HCT116 (cell line): ENCODE data around the gene NUP210. TPM values are rescaled to one million over a fixed set of nuclear protein-coding genes. Genes with fewer than 3 reads are reported as not detected.

Experiments used
- ATAC-seq: fragments of 200-7000 bp; cut with Tn5 transposase; 2 replicates; pipeline ENCODE4 v1.9.1; 2020; ENCODE audit warnings: mild to moderate bottlenecking, moderate library complexity
- BruUV-seq: library from RNA; stranded (reverse); fragments of 400-500 nt; replicated peaks from 2 replicates; lab custom pipeline; 2021; lab: Mats Ljungman, UMichigan
- CTCF ChIA-PET: fragments of 300-600 bp; sonication (Branson Sonifier 250); formaldehyde crosslinking; loops from one replicate; lab custom pipeline; 2021; ENCODE audit warnings: antibody characterized with exemption; lab: Charles Lee
- POLR2A ChIA-PET: fragments of 300-600, 350-600 bp; sonication (Branson Sonifier 250); formaldehyde crosslinking; loops from one replicate; lab custom pipeline; 2021; ENCODE audit warnings: antibody characterized with exemption; lab: Charles Lee
- RAD21 ChIA-PET, 2 experiments: fragments of 300-600 bp; sonication (Branson Sonifier 250); formaldehyde crosslinking; loops; one replicate each; lab custom pipeline; 2023; ENCODE audit warnings: low total read pairs in 2 of 2; ENCODE audit not compliant: uncharacterized antibody in 2 of 2, unreplicated experiment in 2 of 2, low non-redundant PET in 1 of 2; lab: Charles Lee
- DNase-seq: peaks from one replicate; pipeline ENCODE4 v3.0.0-alpha.2; 2010; ENCODE audit warnings: low read depth, low spot score
- H2AFZ ChIP-seq: fragments of 200-600 bp; shearing (Covaris generic), sonication (generic); 2 replicates; pipeline ENCODE4 v1.6.1; 2017; ENCODE audit warnings: low read depth, mixed run types, mixed read lengths, antibody characterized with exemption, low read length; ENCODE audit not compliant: poor library complexity, severe bottlenecking
- H3K27ac ChIP-seq: 2 replicates; pipeline ENCODE4 v1.5.1; 2012; ENCODE audit warnings: low read depth, low read length
- H3K27me3 ChIP-seq: fragments of 200-600 bp; sonication (generic); 2 replicates; pipeline ENCODE4 v1.6.1; 2016; ENCODE audit warnings: mixed run types, low read length, mixed read lengths; ENCODE audit not compliant: insufficient read depth
- H3K36me3 ChIP-seq, 2 experiments: fragments of 200-500 bp in 1 of 2; fragments of 200-600 bp in 1 of 2; sonication (Bioruptor generic) in 1 of 2; sonication (generic) in 1 of 2; 2 replicates each; pipeline versions ENCODE4 v1.5.1 to v1.6.1; 2014 to 2016; ENCODE audit warnings: low read length in 2 of 2, inconsistent platforms in 1 of 2, mixed read lengths in 1 of 2, mixed run types in 1 of 2; ENCODE audit not compliant: insufficient read depth in 2 of 2, control insufficient read depth in 1 of 2
- H3K4me1 ChIP-seq, 2 experiments: fragments of 200-600 bp in 1 of 2; sonication (generic) in 1 of 2; 2 replicates each; pipeline versions ENCODE4 v1.5.1 to v1.6.1; 2012 to 2017; ENCODE audit warnings: low read length in 2 of 2, inconsistent platforms in 1 of 2, mild to moderate bottlenecking in 1 of 2, mixed read lengths in 1 of 2, mixed run types in 1 of 2, moderate library complexity in 1 of 2; ENCODE audit not compliant: insufficient read depth in 2 of 2, control insufficient read depth in 1 of 2
- H3K4me2 ChIP-seq: fragments of 200-600 bp; sonication (generic); 2 replicates; pipeline ENCODE4 v1.6.1; 2017; ENCODE audit warnings: mixed run types, low read length, mixed read lengths
- H3K4me3 ChIP-seq, 2 experiments: fragments of 200-600 bp in 1 of 2; sonication (generic) in 1 of 2; replicated peaks in 1 of 2; 2 replicates each; pipeline ENCODE4 v1.5.1; 2011 to 2016; ENCODE audit warnings: low read length in 2 of 2, control low read depth in 1 of 2, low read depth in 1 of 2, mild to moderate bottlenecking in 1 of 2, mixed read lengths in 1 of 2, mixed run types in 1 of 2
- H3K79me2 ChIP-seq: fragments of 200-600 bp; sonication (generic); 2 replicates; pipeline ENCODE4 v1.6.1; 2017; ENCODE audit warnings: mild to moderate bottlenecking, mixed run types, low read length, moderate library complexity, mixed read lengths; ENCODE audit not compliant: insufficient read depth
- H3K9ac ChIP-seq: fragments of 200-600 bp; sonication (generic); 2 replicates; pipeline ENCODE4 v1.6.1; 2016; ENCODE audit warnings: low read length, mixed read lengths
- H3K9me2 ChIP-seq: fragments of 200-600 bp; sonication (generic), shearing (Covaris generic); 2 replicates; pipeline ENCODE4 v1.6.1; 2017; ENCODE audit warnings: mixed run types, mild to moderate bottlenecking, moderate library complexity; ENCODE audit not compliant: insufficient read depth
- H3K9me3 ChIP-seq, 2 experiments: fragments of 200-500 bp in 1 of 2; fragments of 200-600 bp in 1 of 2; sonication (Bioruptor generic) in 1 of 2; sonication (generic) in 1 of 2; 2 replicates each; pipeline ENCODE4 v1.6.1; 2014 to 2017; ENCODE audit warnings: low read length in 2 of 2, mixed read lengths in 2 of 2, inconsistent platforms in 1 of 2, low read depth in 1 of 2, mild to moderate bottlenecking in 1 of 2, mixed run types in 1 of 2, moderate library complexity in 1 of 2; ENCODE audit not compliant: control insufficient read depth in 1 of 2, insufficient read depth in 1 of 2
- H4K20me1 ChIP-seq: fragments of 200-600 bp; sonication (generic), shearing (Covaris generic); 2 replicates; pipeline ENCODE4 v1.6.1; 2017; ENCODE audit warnings: mixed run types, mild to moderate bottlenecking, moderate library complexity; ENCODE audit not compliant: insufficient read depth
- CBX3 ChIP-seq: IDR thresholded peaks from 2 replicates; pipeline ENCODE4 v1.6.1; 2012; ENCODE audit warnings: low read depth
- EZH2 ChIP-seq: fragments of 200-600 bp; sonication (generic); IDR thresholded peaks from 2 replicates; pipeline ENCODE4 v1.6.1; 2017; ENCODE audit warnings: antibody characterized with exemption, mixed run types
- JUND ChIP-seq: IDR thresholded peaks from 2 replicates; pipeline ENCODE4 v1.6.1; 2012
- RAD21 ChIP-seq: IDR thresholded peaks from 2 replicates; pipeline ENCODE4 v1.6.1; 2012; ENCODE audit warnings: low read depth, mild to moderate bottlenecking
- SIN3A ChIP-seq: IDR thresholded peaks from 2 replicates; pipeline ENCODE4 v1.6.1; 2012; ENCODE audit warnings: low read depth
- TCF7L2 ChIP-seq: IDR thresholded peaks from 2 replicates; pipeline ENCODE4 v1.7.0; 2011; ENCODE audit warnings: borderline replicate concordance, inconsistent platforms; ENCODE audit not compliant: insufficient read depth, insufficient read length; ENCODE audit errors: extremely low read depth
- YY1 ChIP-seq: IDR thresholded peaks from 2 replicates; pipeline ENCODE4 v1.6.1; 2011; ENCODE audit warnings: low read length, low read depth, moderate library complexity, mild to moderate bottlenecking; ENCODE audit not compliant: insufficient replicate concordance; ENCODE audit errors: extremely low read depth
- ZFX ChIP-seq: fragments of 450-650 bp; IDR thresholded peaks from 2 replicates; pipeline ENCODE4 v1.6.1; 2017
- intact Hi-C: fragments of 100-400 bp; cut with micrococcal nuclease; formaldehyde crosslinking; loops from 2 replicates; pipeline ENCODE4 v1.10.0; 2022
- total RNA-seq: library from RNA; stranded (reverse); gene quantifications from one replicate; pipeline ENCODE4 v1.2.1, GENCODE V29; 2021; ENCODE audit not compliant: unreplicated experiment
- TF ChIP-seq, protein P1 (sequence below): IDR thresholded peaks from 2 replicates; pipeline ENCODE4 v1.6.1; 2012; ENCODE audit warnings: low read depth
- TF ChIP-seq, protein P2 (sequence below): IDR thresholded peaks from 2 replicates; pipeline ENCODE4 v1.6.1; 2012
- TF ChIP-seq, protein P3 (sequence below): IDR thresholded peaks from 2 replicates; pipeline ENCODE4 v1.6.1; 2011; ENCODE audit warnings: mild to moderate bottlenecking, low read length, moderate library complexity; ENCODE audit not compliant: insufficient replicate concordance; ENCODE audit errors: extremely low read depth
- TF ChIP-seq, protein P4 (sequence below), 3 experiments: fragments of 200-600 bp in 1 of 3; sonication (generic) in 1 of 3; IDR thresholded peaks in 2 of 3; conservative IDR thresholded peaks in 1 of 3; 2 replicates each; pipeline ENCODE4 v1.5.1; 2012 to 2017; ENCODE audit warnings: low read depth in 2 of 3, low read length in 2 of 3, antibody characterized with exemption in 1 of 3, borderline replicate concordance in 1 of 3, control low read depth in 1 of 3, mild to moderate bottlenecking in 1 of 3, mixed read lengths in 1 of 3, mixed run types in 1 of 3, moderate library complexity in 1 of 3; ENCODE audit not compliant: insufficient read depth in 1 of 3

The NUP210 gene
- total RNA-seq, 1 experiment from 2014 or later, result 74.9 TPM

DNA sequence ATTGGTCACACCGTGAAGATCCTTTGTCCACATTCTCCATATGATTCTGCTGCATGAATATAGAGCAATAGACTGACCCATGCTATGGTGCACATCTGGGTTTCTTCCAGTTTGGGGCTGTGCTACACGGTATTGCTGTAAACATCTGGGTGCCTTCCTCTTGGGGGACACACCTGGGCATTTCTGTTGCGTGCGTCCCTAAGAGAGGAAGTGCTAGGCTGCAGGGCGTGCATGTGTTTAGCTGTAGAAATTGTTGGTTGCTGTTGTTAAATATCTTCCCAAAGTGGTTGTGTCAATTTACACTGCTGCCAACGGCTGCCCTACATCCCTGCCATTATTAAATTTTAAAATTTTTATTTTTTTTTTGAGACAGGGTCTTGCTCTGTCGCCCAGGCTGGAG, 52.4 kb downstream of the NUP210 start:
- peaks cover 0 to 13% of the 10 kb centered on the region in 2 experiments; a peak in 2 of 4 replicates for H3K4me1 ChIP-seq
- intact Hi-C loops, result no loop called here
- H3K27me3 ChIP-seq, result no peaks in the 10 kb centered on the region
- DNase-seq (no peak), ATAC-seq (no peak)
- H3K36me3 ChIP-seq, result peaks cover 5 to 11% of the 10 kb centered on the region in 2 experiments; a peak in 3 of 4 replicates
- H3K79me2 ChIP-seq, result no peaks in the 10 kb centered on the region
- TF ChIP-seq, protein P1, sequence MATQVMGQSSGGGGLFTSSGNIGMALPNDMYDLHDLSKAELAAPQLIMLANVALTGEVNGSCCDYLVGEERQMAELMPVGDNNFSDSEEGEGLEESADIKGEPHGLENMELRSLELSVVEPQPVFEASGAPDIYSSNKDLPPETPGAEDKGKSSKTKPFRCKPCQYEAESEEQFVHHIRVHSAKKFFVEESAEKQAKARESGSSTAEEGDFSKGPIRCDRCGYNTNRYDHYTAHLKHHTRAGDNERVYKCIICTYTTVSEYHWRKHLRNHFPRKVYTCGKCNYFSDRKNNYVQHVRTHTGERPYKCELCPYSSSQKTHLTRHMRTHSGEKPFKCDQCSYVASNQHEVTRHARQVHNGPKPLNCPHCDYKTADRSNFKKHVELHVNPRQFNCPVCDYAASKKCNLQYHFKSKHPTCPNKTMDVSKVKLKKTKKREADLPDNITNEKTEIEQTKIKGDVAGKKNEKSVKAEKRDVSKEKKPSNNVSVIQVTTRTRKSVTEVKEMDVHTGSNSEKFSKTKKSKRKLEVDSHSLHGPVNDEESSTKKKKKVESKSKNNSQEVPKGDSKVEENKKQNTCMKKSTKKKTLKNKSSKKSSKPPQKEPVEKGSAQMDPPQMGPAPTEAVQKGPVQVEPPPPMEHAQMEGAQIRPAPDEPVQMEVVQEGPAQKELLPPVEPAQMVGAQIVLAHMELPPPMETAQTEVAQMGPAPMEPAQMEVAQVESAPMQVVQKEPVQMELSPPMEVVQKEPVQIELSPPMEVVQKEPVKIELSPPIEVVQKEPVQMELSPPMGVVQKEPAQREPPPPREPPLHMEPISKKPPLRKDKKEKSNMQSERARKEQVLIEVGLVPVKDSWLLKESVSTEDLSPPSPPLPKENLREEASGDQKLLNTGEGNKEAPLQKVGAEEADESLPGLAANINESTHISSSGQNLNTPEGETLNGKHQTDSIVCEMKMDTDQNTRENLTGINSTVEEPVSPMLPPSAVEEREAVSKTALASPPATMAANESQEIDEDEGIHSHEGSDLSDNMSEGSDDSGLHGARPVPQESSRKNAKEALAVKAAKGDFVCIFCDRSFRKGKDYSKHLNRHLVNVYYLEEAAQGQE, result no peak
- TF ChIP-seq, protein P2, sequence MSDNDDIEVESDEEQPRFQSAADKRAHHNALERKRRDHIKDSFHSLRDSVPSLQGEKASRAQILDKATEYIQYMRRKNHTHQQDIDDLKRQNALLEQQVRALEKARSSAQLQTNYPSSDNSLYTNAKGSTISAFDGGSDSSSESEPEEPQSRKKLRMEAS, result no peak
- TF ChIP-seq RAD21, result no peak
- no peak for TF ChIP-seq TCF7L2
- no peak for TF ChIP-seq SIN3A
- TF ChIP-seq, protein P3, sequence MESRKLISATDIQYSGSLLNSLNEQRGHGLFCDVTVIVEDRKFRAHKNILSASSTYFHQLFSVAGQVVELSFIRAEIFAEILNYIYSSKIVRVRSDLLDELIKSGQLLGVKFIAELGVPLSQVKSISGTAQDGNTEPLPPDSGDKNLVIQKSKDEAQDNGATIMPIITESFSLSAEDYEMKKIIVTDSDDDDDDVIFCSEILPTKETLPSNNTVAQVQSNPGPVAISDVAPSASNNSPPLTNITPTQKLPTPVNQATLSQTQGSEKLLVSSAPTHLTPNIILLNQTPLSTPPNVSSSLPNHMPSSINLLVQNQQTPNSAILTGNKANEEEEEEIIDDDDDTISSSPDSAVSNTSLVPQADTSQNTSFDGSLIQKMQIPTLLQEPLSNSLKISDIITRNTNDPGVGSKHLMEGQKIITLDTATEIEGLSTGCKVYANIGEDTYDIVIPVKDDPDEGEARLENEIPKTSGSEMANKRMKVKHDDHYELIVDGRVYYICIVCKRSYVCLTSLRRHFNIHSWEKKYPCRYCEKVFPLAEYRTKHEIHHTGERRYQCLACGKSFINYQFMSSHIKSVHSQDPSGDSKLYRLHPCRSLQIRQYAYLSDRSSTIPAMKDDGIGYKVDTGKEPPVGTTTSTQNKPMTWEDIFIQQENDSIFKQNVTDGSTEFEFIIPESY, result no peak
- TF ChIP-seq, protein P4, sequence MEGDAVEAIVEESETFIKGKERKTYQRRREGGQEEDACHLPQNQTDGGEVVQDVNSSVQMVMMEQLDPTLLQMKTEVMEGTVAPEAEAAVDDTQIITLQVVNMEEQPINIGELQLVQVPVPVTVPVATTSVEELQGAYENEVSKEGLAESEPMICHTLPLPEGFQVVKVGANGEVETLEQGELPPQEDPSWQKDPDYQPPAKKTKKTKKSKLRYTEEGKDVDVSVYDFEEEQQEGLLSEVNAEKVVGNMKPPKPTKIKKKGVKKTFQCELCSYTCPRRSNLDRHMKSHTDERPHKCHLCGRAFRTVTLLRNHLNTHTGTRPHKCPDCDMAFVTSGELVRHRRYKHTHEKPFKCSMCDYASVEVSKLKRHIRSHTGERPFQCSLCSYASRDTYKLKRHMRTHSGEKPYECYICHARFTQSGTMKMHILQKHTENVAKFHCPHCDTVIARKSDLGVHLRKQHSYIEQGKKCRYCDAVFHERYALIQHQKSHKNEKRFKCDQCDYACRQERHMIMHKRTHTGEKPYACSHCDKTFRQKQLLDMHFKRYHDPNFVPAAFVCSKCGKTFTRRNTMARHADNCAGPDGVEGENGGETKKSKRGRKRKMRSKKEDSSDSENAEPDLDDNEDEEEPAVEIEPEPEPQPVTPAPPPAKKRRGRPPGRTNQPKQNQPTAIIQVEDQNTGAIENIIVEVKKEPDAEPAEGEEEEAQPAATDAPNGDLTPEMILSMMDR (IDR thresholded peaks at IDR 0.05 in 2 of 3, conservative IDR thresholded peaks at IDR 0.05 in 1 of 3; ENCODE audit: borderline replicate concordance in 1 of 3, insufficient read depth in 1 of 3, low read depth in 2 of 3, low read length in 2 of 3), result no peak
- TF ChIP-seq CBX3, result no peak
- no peak for TF ChIP-seq YY1
- no peak for TF ChIP-seq JUND
- TF ChIP-seq EZH2, result no peak
- no peak for TF ChIP-seq ZFX
- H2AFZ ChIP-seq, result no peak overlapping the region
- no peak overlapping the region for H3K27ac ChIP-seq
- no peaks in the 10 kb centered on the region for H3K9me3 ChIP-seq
- BruUV-seq, result no TSS peak
- ChIA-PET RAD21 (no interaction called here), CTCF (no interaction called here), POLR2A (no interaction called here)
- no peaks in the 10 kb centered on the region for H4K20me1 ChIP-seq
- H3K4me2 ChIP-seq, result no peak overlapping the region
- no peaks in the 10 kb centered on the region for H3K9me2 ChIP-seq
- H3K9ac ChIP-seq, result no peak overlapping the region
- H3K4me3 ChIP-seq, result no peak overlapping the region
